Mucosa of gallbladder (tissue), 1 donor: ENCODE results near the gene LARP4. TPM values are rescaled to one million over a fixed set of nuclear protein-coding genes. Genes with fewer than 3 reads are reported as not detected.
"Not testable (repeated sequence)": the region's sequence is repeated elsewhere in the genome, so short reads cannot be mapped to it uniquely, and the experiment has no call there.

Experiments used
- DNase-seq: peaks from one replicate; pipeline ENCODE4 v3.0.0-alpha.2; 2020; ENCODE audit warnings: low spot score
- total RNA-seq: library from RNA; stranded (reverse); gene quantifications from one replicate; pipeline ENCODE4 v1.2.1, GENCODE V29; 2021
- donor health status: DM: no; HTN: no; CAD: no.

The LARP4 gene
- total RNA-seq, 1 donor from 2014 or later: 43.0 TPM

DNA sequence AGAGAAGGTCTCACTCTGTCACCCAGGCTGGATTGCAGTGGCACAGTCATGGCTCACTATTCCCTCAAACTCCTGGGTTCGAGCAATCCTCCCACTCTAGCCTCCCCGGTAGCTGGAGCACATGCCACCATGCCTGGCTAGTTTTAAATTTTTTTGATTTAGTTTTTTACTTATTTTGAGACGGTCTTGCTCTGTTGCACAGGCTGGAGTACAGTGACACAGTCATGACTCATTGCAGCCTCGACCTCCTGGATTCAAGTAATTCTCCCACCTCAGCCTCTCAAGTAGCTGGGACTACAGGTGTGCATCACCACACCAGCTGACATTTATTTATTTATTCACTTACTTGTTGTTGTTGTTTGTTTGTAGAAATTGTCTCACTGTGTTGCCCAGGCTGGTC lies 81.9 kb downstream of the LARP4 start:
- DNase-seq: no peak

DNA sequence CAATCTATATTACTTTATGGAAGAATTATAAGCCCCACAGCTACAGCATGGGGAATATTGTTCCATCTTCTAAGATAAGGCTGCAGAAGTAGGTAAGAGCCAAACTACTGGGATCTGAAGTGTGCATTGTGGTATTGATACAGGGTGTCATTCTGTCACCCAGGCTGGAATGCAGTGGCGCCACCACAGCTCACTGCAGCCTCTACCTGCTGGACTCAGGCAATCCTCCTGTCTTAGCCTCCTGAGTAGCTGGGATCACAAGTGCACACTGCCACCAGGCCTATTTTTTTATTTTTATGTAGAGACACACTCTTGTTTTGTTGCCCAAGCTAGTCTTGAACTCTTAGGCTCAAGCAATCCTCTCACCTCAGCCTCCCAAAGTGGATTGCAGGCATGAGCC lies 82.8 kb downstream of the LARP4 start:
- no peak for DNase-seq

DNA sequence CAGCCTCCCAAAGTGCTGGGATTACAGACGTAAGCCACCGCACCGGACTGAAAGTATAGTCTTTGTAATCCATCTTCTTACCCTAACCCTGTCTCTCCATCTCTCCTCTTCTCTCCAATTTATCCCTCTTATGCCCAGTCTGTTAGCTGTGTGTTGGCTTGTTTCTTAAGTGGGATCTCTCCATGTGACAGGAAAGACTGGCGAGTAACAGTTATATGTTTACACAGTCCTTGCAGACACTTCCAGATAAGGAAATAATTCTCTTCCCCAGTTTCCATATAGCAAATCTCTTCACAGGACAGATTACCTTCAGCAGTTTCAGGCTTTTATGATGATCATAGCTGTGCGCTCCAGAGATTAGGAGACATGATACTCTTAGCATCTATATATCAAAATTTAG lies 88.1 kb downstream of the LARP4 start:
- no peak for DNase-seq

DNA sequence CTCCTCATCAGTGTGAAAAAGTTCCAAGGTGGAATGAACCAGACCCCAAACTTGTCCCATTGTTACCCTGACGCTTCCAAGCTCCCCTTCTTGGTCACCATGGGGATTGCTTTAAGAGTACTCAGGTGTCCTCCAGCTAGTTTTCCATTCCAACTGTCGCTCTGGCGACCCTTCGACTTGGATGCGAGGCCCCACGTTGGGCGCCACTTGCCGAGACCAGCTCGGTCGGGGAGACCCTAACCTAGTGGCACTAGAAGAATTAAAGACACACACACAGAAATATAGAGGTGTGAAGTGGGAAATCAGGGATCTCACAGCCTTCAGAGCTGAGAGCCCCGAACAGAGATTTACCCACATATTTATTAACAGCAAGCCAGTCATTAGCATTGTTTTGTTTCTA lies 97.4 kb downstream of the LARP4 start:
- not testable (repeated sequence) for DNase-seq

DNA sequence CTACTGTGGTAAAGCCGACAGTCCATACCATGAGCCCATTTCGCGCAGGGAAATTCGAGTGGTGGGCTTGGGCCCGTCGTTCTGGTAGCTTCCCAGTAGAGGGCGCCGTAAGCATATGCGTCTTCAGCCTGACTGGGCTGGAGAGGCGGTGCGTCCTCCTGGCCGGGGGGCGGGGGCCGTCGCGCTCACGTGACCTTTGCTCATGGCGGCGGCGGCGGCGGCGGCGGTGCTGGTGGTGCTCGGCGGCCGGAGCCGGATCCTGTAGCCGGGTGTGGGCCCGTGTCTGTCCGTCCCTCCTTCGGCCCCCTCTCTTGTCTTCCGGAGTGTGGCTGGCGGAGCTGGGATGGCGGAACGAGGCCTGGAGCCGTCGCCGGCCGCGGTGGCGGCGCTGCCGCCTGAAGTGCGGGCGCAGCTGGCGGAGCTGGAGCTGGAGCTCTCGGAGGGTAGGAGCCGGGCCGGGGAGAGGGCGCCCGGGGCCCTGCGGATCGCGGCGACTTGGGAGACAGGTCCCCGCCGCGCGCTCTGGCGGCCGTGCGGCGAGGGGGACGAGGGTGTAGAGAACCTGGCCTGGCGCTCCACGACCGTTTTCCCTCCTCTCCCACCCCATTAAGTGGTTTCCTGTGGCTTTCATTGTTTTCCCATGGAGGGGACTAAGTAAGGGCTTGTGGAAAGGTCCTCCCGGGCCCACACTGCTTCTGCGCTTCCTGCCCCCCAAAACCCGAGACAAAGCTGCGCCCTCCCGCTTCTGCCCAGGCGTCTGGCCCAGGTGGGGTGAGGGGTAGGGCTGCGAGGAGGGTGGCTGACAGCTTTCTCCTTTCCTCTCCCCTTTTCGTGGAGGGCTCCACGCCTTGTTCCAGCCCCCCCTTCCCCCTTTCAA lies 104.4 kb downstream of the LARP4 start, which contains the start of gene DIP2B:
TSS of gene DIP2B (plus strand) at position 188 of the 877 bp plus-strand sequence. CDS start at position 344, 156 bp downstream.
- DNase-seq: peak; percentile 96

DNA sequence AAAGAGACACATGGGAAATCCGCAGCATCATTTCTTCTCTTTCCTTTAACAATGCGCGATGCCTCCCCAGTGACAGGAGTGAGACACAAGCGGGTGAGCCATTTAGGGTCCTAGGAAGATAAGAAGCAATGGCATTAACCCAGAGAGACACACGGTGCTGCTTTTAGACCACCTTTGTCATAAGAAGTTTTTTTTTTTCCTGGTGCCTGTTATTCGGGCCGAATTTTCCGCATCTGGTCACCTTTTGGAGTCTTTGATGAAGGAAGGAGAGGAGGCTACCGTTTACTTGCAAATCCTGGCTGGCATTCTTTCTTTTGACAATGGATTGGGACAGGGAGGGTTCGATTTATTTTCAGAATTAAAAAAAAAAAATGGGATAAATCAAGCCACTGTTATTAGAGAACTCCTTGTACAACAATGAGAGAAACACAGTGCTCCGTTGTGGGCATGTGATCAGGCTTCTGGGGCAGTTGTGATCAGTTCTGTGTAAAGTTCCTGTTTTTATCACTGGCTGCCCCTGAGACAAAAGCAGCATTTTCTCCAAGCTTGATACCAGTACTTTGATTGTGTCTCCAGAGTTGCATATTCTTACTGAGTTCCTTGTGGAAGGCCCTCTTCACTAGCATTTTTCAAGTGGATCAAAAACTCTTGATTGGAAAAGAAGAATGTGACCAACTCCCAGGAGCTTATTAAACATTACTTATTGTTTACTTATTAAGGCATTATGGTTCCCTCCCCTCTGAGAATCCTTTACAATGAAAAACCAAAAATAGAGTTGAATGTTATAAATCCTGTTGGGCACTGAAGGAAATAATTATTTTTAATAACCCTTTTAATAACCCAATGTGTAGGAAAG lies 105.2 kb downstream of the LARP4 start:
- DNase-seq: peak; percentile 31

DNA sequence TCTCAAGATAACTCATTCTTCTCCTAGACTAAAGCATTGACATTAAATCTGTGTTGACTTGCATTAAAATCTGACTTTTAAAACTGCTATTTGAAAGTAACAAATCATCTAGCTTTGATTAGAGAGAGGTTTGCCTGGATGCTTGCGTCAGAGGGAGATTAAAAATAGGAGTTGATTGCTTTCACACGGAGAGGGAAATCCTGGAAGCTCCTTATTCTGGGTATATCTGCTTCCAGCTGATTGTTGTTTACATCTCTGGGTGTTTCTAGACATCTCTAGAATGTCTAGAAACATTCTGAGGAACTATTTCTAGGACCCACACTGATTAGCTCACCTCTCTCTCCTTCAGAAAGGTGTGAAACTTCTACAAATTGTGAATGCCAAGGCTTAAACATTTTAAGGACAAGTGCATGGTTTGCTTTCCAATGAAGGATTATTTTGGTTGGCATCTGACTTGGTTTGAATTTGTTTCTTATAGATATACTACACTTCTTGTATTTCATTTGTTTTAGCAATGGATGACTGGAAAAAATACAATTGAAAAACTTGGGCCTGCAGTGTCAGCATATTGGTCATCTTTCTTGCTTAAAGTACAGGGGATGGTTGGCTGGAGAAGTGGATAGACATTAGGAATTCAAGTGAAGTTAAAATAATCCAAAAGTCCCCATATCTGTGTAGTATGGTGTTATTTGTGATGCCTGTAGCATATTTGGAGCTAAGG lies 106.2 kb downstream of the LARP4 start:
- DNase-seq: no peak

DNA sequence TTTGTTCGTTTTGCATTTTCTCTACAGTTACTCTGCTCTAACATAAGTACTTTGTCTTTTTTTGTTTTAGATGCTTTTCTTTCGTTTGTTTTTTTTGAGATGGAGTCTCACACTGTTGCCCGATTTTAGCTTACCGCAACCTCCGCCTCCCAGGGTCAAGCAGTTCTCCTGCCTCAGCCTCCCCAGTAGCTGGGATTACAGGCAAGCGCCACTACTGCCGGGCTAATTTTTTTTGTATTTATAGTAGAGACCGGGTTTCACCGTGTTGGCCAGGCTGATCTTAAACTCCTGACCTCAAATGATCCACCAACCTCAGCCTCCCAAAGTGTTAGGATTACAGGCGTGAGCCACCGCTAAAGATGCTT lies 106.8 kb downstream of the LARP4 start:
- no peak for DNase-seq

DNA sequence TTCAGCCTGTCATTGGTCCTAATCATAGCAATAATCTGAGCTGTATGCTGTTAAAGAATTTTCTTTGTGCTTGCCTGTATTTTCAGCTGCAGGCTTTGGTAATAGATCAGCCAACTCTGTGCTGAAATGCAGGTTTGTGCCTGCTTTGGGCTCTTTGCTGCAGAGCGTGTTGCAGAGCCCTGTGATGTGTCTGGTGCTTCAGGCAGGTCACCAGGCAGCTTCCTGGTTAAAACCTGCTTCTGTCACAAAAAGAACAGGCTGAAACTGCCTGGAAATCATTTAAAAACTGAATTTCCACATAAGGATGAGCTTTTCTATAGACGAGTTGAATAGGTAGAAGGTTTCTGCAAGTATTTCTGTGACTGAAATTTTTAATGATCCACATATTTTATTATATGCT lies 107.2 kb downstream of the LARP4 start:
- no peak for DNase-seq

DNA sequence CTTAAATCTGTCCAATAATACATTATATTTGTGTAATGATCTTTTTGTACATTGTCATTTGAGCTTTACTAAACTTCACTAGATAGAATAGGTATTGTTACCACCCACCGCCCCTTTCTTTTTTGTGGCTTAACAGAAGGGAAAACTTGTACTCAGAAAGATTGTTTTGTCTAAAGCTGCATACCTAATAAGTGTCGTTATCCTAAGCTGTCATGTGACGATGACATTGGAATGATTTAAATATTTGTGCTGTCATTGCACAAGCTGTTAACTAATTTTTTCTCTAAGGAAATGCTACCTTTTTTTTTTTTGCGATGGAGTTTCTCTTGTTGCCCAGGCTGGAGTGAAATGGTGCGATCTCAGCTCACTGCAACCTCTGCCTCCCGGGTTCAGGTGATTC lies 107.7 kb downstream of the LARP4 start:
- no peak for DNase-seq

DNA sequence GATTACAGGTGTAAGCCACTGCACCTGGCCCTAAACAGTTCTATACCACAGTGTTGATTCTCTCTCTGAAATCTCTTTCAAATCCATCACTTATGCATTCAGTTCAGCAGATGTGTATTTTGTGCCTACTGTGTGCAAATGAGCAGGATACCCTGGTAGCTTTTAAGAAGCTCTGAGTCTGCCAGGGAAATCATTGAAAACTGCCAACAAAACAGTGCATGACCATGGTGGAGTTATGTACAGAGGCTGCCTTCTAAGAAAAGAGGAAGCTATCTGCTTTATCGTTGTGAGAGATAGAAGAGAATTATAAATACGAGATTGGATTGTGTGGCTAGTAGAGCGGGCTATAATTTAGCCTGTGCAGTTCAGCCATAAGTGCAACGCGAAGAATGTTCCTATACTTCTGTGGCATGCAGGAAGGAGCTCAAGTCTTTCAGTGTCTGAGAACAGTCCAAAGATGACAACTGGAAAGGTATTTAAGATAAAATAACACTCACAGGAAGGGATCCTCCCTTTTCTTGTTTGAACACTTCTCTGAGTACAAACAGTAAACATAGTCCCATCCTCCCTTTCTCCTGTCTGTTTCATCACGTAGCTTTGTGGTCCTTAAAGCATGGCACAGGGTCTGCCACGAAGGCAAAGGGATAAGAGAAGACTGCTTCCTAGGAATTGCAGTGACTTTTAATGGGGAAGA lies 108.4 kb downstream of the LARP4 start:
- DNase-seq: no peak

DNA sequence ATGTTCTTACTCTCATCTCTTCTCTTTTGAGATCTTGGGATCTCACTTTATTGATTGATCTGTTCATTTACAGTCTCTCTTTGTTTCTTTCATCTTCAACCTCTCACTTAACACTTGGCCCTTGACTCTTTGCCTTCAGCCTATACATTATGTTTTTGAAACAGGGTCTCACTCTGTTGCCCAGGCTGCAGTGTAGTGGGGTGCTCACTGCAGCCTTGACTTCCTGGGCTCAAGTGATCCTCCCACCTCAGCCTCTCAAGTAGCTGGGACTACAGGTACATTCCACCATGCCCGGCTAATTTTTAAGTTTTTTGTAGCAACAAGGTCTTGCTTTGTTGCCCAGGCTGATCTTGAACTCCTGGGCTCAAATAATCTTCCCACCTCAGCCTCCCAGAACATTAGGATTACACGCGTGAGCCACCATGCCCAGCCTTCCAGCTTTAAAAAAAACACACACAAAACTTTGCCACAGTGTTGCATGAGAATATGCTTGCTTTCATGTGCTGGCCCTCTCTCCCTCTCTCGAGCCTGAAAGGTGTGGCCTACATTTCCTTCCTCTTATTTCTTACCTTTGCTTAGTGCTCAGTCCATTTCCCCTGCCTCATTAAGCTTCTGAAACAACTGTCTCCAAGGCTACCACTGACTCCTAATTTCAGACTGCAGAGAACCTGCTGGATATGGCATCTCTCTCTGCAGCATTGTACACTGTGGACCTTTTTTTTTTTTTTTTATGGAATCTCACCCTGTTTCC lies 114.0 kb downstream of the LARP4 start:
- DNase-seq: no peak

DNA sequence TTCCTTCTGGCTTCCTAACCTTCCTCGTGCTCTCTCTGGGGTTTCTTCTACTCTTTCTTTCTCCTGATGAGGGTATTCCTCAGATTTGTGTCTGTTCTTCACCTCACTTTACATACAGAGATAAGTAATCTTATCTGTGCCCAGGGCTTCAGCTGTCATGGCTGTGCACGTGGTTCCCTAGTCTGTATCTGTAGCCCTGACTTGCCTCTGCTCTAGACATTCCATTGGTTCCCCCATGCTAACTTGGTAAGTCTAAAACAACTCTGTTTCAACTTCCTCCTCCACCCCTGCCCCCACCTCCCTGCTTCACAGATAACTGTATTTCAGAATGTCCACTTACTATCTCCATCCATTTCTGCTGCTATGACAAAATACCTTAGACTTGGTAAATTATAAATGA lies 114.9 kb downstream of the LARP4 start:
- DNase-seq: no peak

DNA sequence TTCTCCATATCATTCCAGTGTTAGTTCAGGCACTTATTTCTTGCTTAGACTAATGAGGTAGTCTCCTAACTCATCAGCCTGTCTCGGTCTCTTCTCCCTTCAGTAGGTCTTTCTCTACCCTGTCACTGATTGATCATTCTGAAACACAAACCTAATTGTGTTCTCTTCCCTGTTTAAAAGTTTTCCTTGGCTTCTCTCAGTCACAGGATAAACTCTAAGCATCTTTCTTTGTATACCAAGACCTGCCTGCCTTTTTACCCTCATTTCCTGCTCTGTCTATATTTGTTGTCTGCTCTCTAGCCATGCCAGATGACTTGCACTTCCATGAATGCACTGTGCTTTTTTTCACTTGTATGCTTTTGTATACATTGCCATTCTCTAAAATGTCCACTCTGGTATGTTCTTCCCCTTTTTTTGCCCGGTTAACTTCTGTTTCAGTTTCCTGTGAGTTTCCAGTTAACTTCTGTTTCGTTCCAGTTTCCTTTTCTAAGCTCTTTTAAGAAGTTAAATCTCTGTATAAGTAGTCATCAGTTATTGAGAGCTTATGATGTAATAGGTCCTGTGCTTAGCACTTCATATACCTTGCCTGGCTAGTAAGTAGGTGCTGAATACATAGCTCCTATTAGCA lies 116.8 kb downstream of the LARP4 start:
- no peak for DNase-seq

DNA sequence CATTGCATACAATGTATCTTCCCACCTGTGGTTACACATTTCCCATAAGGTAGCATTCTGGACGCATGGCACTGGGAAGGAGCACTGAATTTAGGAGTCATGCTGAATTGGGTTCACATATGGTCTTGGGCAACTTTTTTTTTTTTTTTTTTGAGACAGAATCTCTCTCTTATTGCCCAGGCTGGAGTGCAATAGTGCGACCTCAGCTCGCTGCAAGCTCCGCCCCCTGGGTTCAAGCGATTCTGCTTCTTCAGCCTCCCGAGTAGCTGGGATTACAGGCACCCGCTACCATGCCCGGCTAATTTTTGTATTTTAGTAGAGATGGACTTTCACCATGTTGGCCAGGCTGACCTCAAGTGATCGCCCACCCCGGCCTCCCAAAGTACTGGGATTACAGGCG lies 117.4 kb downstream of the LARP4 start:
- DNase-seq: no peak

DNA sequence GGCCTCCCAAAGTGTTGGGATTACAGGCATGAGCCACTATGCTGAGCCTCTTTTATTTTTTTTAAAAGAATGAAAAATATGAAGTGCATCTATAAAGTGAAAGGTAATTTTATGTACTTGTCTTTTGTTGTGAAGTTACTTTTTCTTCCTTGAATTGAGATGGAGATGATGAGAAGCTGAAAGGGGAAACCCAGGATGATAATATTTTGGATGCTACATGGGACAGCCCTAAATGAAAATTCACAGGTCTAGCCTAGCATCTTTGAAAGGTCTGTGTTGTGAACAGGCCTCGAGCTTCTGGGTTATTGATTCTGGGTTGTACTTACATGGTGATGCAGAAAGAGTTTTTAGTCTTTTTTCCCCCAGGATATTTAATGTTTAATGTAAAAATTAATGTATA lies 118.7 kb downstream of the LARP4 start:
- DNase-seq: no peak

DNA sequence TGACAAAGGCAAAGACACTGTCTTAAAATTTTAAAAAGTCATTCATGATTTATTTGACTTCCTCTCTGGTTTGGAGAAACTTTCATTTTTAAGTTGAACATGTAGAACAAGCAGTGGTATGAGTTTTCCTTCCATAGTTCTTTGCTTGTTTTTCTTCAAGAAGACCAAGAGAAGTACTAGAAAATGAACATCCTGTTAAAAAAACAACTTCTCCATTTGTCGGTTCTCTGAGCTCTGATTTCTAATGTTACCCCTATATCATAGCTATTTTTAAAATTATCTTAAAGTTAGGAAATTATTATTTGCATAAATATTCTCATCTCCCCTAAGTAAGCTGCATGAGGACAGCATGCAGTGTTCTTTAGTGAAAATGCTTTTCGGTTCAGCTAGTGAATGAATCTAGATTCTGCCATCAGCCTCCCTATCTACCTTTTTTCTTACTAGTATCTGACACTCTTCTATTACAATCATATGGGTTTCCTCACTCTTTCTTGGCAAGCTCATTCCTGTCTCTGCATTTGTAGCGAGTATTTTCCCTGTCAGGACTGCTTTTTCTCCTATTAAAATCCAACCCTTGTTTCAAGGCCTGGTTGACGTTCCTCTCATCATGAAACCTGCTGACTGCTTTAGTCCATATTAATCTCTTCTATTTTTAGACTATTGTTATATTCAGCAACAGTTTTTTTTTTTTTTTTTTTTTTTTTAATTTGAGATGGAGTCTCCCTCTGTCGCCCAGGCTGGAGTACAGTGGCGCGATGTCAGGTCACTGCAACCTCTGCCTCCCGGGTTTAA lies 119.9 kb downstream of the LARP4 start:
- DNase-seq: no peak

DNA sequence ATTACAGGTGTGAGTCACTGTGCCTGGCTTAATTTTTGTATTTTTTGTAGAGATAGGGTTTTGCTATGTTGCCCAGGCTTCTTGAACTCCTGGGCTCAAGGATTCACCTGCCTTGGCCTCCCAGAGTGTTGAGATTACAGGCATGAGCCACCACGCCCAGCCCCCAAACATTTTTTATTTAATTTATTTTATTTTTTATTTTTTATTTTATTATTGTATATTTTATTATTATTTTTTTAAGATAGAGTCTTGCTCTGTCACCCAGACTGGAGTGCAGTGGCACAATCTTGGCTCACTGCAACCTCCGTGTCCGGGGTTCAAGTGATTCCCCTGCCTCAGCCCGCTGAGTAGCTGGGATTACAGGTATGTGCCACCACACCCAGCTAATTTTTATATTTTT lies 121.1 kb downstream of the LARP4 start:
- not testable (repeated sequence) for DNase-seq

DNA sequence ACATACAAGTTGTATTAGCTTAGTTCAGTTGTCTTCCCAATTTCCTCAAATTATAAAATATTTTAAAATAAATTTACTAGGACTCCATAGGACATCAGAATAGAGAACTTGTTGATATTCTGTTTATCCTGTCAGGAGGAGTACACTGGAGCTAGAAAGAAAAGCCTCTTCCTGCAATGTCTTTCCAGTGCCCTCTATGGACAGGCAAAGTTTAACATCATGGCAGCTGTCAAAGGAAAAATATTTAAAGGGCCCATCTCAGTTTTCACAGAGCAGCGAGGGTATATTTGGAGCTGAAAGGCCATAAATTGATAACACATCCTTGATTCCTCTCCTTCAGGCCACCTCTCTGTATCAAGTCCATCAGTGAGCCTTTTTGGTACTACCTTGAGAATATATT lies 123.1 kb downstream of the LARP4 start:
- no peak for DNase-seq

DNA sequence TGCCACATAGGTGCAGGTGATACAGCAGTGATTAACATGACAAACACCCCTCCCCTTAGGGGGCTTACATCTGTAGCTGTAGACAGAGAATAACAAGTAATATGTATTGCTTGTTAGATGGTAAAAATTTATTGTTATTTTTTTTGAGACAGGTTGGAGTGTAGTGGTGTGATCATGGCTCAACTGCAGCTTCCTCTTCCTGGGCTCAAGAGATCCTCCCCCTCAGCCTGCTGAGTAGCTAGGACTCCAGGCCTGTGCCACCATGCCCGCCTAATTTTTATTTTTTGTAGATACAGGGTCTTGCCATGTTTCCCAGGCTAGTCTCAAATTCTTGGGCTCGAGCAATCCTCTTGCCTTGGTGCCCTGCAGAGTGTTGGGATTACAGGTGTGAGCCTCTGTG lies 123.9 kb downstream of the LARP4 start:
- no peak for DNase-seq
